ENCODE measurements around the gene LRFN2. TPM values are rescaled to one million over a fixed set of nuclear protein-coding genes. Genes with fewer than 3 reads are reported as not detected.

LRFN2 gene
- total RNA-seq, 1 donor from 2014 or later = 0.32 TPM

- Histone ChIP-seq H3K36me3 (ENCODE audit: insufficient read depth, low read length) (no peaks in the 10 kb centered on the region), H3K9me3 (ENCODE audit: insufficient read depth, low read depth, low read length) (no peaks in the 10 kb centered on the region), H3K4me1 (ENCODE audit: insufficient read depth, low read length) (no peaks in the 10 kb centered on the region), H3K9ac (ENCODE audit: low read length) (no peak overlapping the region), H2AFZ (ENCODE audit: low read depth, low read length) (no peak overlapping the region), H4K20me1 (ENCODE audit: insufficient read depth, low read length) (no peaks in the 10 kb centered on the region), H3K27ac (ENCODE audit: low read depth, low read length) (no peak overlapping the region), H3K4me3 (ENCODE audit: insufficient read depth, low read depth, low read length) (no peak overlapping the region), H3K27me3 (ENCODE audit: insufficient read depth, low read length) (no peaks in the 10 kb centered on the region), H3K79me2 (ENCODE audit: insufficient read depth, low read length) (no peaks in the 10 kb centered on the region), H3K4me2 (ENCODE audit: low read length) (no peak overlapping the region)
- FAIRE-seq (no peak), DNase-seq (ENCODE audit: low read depth) (no peak)
- no peaks in the 10 kb centered on the region for H3K4me1 Mint-ChIP-seq (ENCODE audit: low read depth, unreplicated experiment)
- no peak overlapping the region for H3K4me3 Mint-ChIP-seq (ENCODE audit: unreplicated experiment)
- H3K27me3 Mint-ChIP-seq (ENCODE audit: low read depth, unreplicated experiment) = peaks cover 19% of the 10 kb centered on the region
- no peak for TF ChIP-seq EZH2 (IDR thresholded peaks at IDR 0.05; ENCODE audit: insufficient read depth, low read length)
- no peak for TF ChIP-seq CTCF (IDR thresholded peaks at IDR 0.05; ENCODE audit: insufficient read depth, low read depth, low read length)
- H3K36me3 Mint-ChIP-seq (ENCODE audit: low read depth, unreplicated experiment) = no peaks in the 10 kb centered on the region
- no peaks in the 10 kb centered on the region for H3K9me3 Mint-ChIP-seq (ENCODE audit: unreplicated experiment)
- no peak overlapping the region for H3K27ac Mint-ChIP-seq (ENCODE audit: unreplicated experiment)
Observed at GRCh38 chr6:40579101-40579500, 8.1 kb downstream of the LRFN2 start.

GRCh38 chr6:40577672-40578071 lies 9.5 kb downstream of the LRFN2 start:
- Histone ChIP-seq H3K4me2 (ENCODE audit: low read length) (no peak overlapping the region), H2AFZ (ENCODE audit: low read depth, low read length) (no peak overlapping the region), H3K9ac (ENCODE audit: low read length) (no peak overlapping the region), H4K20me1 (ENCODE audit: insufficient read depth, low read length) (no peaks in the 10 kb centered on the region), H3K27me3 (ENCODE audit: insufficient read depth, low read length) (no peaks in the 10 kb centered on the region), H3K36me3 (ENCODE audit: insufficient read depth, low read length) (no peaks in the 10 kb centered on the region), H3K4me3 (ENCODE audit: insufficient read depth, low read depth, low read length) (no peak overlapping the region), H3K27ac (ENCODE audit: low read depth, low read length) (no peak overlapping the region), H3K79me2 (ENCODE audit: insufficient read depth, low read length) (no peaks in the 10 kb centered on the region), H3K9me3 (ENCODE audit: insufficient read depth, low read depth, low read length) (no peaks in the 10 kb centered on the region), H3K4me1 (ENCODE audit: insufficient read depth, low read length) (no peaks in the 10 kb centered on the region)
- H3K36me3 Mint-ChIP-seq (ENCODE audit: low read depth, unreplicated experiment) = no peaks in the 10 kb centered on the region
- no peak for TF ChIP-seq EZH2 (IDR thresholded peaks at IDR 0.05; ENCODE audit: insufficient read depth, low read length)
- no peak for TF ChIP-seq CTCF (IDR thresholded peaks at IDR 0.05; ENCODE audit: insufficient read depth, low read depth, low read length)
- no peaks in the 10 kb centered on the region for H3K4me1 Mint-ChIP-seq (ENCODE audit: low read depth, unreplicated experiment)
- FAIRE-seq (no peak), DNase-seq (ENCODE audit: low read depth) (no peak)
- H3K27ac Mint-ChIP-seq (ENCODE audit: unreplicated experiment) = no peak overlapping the region
- peaks cover 16% of the 10 kb centered on the region for H3K27me3 Mint-ChIP-seq (ENCODE audit: low read depth, unreplicated experiment)
- no peak overlapping the region for H3K4me3 Mint-ChIP-seq (ENCODE audit: unreplicated experiment)
- H3K9me3 Mint-ChIP-seq (ENCODE audit: unreplicated experiment) = no peaks in the 10 kb centered on the region

DNA sequence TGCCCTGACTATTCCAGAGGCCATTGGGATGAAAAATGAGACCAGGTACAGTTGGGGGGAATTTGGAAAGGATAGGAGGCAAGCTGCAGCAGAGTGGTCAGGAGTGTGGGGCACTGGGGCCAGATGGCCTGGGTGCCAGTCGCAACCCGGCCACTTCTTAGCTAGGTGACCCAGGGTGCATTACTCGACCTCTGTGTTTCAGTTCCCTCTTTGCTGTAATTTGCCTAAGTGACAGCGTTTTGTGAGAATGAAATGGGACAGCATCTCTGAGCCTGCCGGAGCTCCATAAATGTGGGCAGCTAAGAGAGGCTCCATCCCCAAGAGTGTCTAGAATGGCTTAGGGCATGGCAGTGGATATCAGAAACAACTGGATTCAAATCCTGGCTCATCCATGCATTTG lies 13.9 kb downstream of the LRFN2 start:
- FAIRE-seq = no peak
- H3K36me3 ChIP-seq (ENCODE audit: insufficient read depth, low read length) = no peaks in the 10 kb centered on the region
- H3K27ac Mint-ChIP-seq (ENCODE audit: unreplicated experiment) = no peak overlapping the region
- H3K4me3 Mint-ChIP-seq (ENCODE audit: unreplicated experiment) = no peak overlapping the region
- H3K4me1 ChIP-seq (ENCODE audit: insufficient read depth, low read length) = no peaks in the 10 kb centered on the region
- DNase-seq (ENCODE audit: low read depth) = no peak
- no peaks in the 10 kb centered on the region for H3K79me2 ChIP-seq (ENCODE audit: insufficient read depth, low read length)
- H3K27ac ChIP-seq (ENCODE audit: low read depth, low read length) = no peak overlapping the region
- no peaks in the 10 kb centered on the region for H3K4me1 Mint-ChIP-seq (ENCODE audit: low read depth, unreplicated experiment)
- no peak overlapping the region for H3K9ac ChIP-seq (ENCODE audit: low read length)
- no peaks in the 10 kb centered on the region for H3K36me3 Mint-ChIP-seq (ENCODE audit: low read depth, unreplicated experiment)
- no peak overlapping the region for H3K4me2 ChIP-seq (ENCODE audit: low read length)
- H3K27me3 ChIP-seq (ENCODE audit: insufficient read depth, low read length) = no peaks in the 10 kb centered on the region
- no peak overlapping the region for H3K4me3 ChIP-seq (ENCODE audit: insufficient read depth, low read depth, low read length)
- no peaks in the 10 kb centered on the region for H4K20me1 ChIP-seq (ENCODE audit: insufficient read depth, low read length)
- H3K9me3 ChIP-seq (ENCODE audit: insufficient read depth, low read depth, low read length) = no peaks in the 10 kb centered on the region
- H2AFZ ChIP-seq (ENCODE audit: low read depth, low read length) = no peak overlapping the region
- H3K9me3 Mint-ChIP-seq (ENCODE audit: unreplicated experiment) = no peaks in the 10 kb centered on the region
- peaks cover 20% of the 10 kb centered on the region for H3K27me3 Mint-ChIP-seq (ENCODE audit: low read depth, unreplicated experiment)
- TF ChIP-seq CTCF (IDR thresholded peaks at IDR 0.05; ENCODE audit: insufficient read depth, low read depth, low read length) = no peak
- TF ChIP-seq EZH2 (IDR thresholded peaks at IDR 0.05; ENCODE audit: insufficient read depth, low read length) = no peak

Measured in astrocyte (in vitro differentiated cells and primary cell).